AG04449 (cell line): Measurements from ENCODE around the gene SRP14.

Source experiments
- CTCF ChIA-PET: fragments of 350-600 bp; formaldehyde crosslinking; extraction: SDS; loops from one replicate; lab custom pipeline; 2021; ENCODE audit warnings: antibody characterized with exemption; lab: Yijun Ruan, JAX
- POLR2A ChIA-PET: fragments of 400-600, 350-600 bp; formaldehyde crosslinking; extraction: SDS; loops from one replicate; lab custom pipeline; 2020; ENCODE audit warnings: antibody characterized with exemption, inconsistent platforms; lab: Yijun Ruan, JAX
- DNase-seq: peaks from one replicate; pipeline ENCODE4 v3.0.0-alpha.2; 2010; ENCODE audit warnings: low read depth, low spot score
- H3K4me3 ChIP-seq: 2 replicates; pipeline ENCODE4 v1.5.1; 2011; ENCODE audit warnings: low read depth, mild to moderate bottlenecking, control low read depth, low read length
- TF ChIP-seq, protein P1 (sequence below): IDR thresholded peaks from one replicate; pipeline ENCODE4 v1.5.1; 2011; ENCODE audit warnings: mild to moderate bottlenecking, moderate library complexity, low read length, control low read depth, inconsistent platforms; ENCODE audit not compliant: insufficient read depth; ENCODE audit errors: missing control alignments

The SRP14 gene

DNA sequence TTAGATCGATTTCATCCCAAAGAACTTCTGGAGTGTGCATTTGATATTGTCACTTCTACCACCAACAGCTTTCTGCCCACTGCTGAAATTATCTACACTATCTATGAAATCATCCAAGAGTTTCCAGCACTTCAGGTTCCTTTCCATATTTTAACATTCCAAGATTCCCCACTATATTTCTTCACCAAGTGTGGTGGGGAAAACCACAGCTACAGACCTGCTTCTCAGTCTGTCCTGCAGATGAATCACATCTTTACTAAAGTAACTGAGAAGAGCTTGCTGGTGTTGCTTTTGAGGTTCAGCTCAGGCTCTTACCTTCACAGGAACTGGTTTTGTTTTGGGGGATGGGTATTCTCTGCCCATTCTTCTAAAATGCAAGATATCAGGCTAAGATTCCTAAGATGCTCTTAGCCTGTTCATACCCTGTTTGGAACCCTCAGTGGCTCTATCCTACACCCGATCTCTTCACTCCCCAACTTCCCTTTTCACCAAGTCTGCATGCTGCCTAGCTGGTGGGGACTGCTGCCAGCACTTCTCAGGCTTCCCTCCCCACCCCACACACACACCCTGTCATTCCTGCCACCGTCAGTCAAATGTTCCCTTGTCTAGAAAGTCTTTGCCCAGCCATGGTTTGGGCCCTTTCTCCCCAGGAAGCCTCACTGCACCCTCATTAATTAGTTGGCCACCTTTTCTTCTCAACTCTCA lies 30.8 kb downstream of the SRP14 start:
- H3K4me3 ChIP-seq: no peak overlapping the region
- POLR2A ChIA-PET: interaction anchor here (0.8 kb wide), 1 partner anchor 428 kb away, joined by 3 read pairs; no protein-coding TSS in a partner anchor
- no peak for DNase-seq
- CTCF ChIA-PET: interaction anchor here (1.0 to 2.0 kb wide), 6 partner anchors 8 to 221 kb away, joined by 3 to 5 read pairs (median 4); no protein-coding TSS in a partner anchor
- TF ChIP-seq, protein P1, sequence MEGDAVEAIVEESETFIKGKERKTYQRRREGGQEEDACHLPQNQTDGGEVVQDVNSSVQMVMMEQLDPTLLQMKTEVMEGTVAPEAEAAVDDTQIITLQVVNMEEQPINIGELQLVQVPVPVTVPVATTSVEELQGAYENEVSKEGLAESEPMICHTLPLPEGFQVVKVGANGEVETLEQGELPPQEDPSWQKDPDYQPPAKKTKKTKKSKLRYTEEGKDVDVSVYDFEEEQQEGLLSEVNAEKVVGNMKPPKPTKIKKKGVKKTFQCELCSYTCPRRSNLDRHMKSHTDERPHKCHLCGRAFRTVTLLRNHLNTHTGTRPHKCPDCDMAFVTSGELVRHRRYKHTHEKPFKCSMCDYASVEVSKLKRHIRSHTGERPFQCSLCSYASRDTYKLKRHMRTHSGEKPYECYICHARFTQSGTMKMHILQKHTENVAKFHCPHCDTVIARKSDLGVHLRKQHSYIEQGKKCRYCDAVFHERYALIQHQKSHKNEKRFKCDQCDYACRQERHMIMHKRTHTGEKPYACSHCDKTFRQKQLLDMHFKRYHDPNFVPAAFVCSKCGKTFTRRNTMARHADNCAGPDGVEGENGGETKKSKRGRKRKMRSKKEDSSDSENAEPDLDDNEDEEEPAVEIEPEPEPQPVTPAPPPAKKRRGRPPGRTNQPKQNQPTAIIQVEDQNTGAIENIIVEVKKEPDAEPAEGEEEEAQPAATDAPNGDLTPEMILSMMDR: no peak

DNA sequence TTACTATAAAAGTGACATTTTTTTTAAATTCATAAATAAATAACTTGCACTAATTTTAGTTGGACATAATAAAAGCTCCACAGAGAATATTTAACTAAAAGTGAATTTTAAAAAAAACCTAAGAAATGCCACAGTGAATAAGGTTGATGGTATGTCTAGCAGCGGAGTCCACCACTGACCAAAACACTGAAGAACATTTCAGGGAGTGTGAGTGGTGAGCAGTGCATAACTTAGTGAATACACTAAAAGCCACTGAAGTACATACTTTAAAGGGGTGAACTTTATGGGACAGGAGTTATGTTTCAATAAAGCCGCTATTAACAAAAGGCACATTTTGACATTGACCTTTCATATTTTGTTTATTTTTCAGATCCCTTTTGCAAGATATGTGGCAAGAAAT lies 32.3 kb downstream of the SRP14 start:
- peak; percentile 58 for DNase-seq
- TF ChIP-seq, protein P1: no peak
- ChIA-PET POLR2A (no interaction called here), CTCF (interaction anchor here (0.9 to 2.0 kb wide), 4 partner anchors 11 to 221 kb away, joined by 3 to 5 read pairs (median 4); no protein-coding TSS in a partner anchor)
- no peak overlapping the region for H3K4me3 ChIP-seq

DNA sequence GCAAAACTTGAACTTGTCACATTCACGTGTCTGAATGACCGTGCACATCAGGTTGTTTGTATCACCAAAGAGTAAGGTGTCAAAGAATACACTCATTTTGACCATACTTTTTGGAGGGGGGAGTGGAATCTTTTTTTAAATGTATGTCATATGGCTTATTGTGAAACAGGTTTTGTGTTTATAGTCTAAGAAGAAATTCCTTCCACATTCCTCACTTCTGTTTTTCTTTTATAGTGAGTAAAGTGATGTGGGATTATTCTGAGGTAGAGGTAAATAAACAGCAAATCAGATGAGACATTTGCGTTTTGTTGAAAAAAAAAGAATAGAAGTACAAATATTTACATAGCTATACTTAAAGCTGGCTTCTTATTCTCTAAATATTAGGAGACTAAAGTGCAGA lies 33.0 kb downstream of the SRP14 start:
- ChIA-PET POLR2A (no interaction called here), CTCF (interaction anchor here (0.9 to 1.8 kb wide), 2 partner anchors 10 to 220 kb away, joined by 3 to 5 read pairs; no protein-coding TSS in a partner anchor)
- DNase-seq: no peak
- TF ChIP-seq, protein P1: no peak
- H3K4me3 ChIP-seq: no peak overlapping the region

DNA sequence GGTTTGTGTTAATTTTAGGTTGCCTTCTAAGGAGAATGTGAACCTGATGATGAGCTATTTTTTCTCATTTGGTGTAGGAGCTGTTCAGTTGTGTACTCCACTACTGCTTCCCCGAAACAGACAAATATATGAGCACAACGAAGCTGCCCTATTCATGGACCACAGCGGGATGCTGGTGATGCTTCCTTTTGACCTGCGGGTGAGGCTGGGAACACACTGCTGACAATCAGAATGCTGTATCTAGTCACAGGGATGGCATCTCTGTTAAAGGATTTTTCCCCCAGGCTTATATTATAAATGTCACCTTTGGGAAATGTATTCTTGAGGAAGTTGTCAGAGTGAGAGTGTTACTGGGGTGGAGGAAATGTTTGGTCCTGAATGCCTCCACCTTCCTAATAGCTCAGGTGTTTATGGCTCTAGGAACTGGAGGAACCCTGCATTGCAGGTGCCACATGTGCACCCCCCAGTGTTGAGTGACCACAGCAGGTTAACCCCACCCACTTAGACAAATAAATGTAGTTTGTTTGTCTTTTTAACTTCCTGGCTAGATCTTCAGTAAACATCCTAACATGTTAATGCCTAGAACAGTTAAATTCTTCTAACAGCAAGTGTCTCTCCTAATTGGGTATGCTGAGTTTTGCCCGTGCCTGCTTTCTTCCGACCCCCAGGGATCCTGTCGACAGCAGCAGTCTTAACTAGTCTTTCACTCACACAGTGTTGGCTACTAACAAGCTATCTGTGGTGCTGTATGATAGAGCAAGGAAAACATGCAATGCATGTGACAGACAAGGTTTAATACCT lies 35.7 kb downstream of the SRP14 start:
- ChIA-PET POLR2A (no interaction called here), CTCF (interaction anchor here (0.8 to 1.1 kb wide), 3 partner anchors 27 to 218 kb away, joined by 3 to 4 read pairs (median 3); no protein-coding TSS in a partner anchor)
- TF ChIP-seq, protein P1: no peak
- no peak overlapping the region for H3K4me3 ChIP-seq
- no peak for DNase-seq

DNA sequence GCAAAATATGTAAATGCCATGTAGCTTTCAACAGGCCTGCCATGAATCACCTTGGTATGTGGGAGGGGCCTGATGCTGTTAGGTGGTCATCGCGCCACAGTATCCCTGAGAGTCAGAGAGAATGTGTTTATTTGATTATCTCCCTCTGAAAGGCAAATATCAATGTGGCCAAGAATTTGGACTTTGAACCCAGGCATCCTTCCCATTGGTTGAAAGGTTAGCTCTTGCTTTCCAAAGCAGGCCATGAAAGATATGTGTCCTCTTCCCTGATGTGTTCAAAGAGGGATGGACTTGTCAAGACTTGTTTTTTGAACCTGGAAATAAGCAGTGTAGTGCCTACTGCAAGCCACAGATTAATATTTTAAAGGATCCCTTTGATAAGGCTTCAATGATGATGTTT lies 36.7 kb downstream of the SRP14 start:
- no peak for DNase-seq
- ChIA-PET POLR2A (no interaction called here), CTCF (interaction anchor here (1.0 to 1.1 kb wide), 3 partner anchors 9 to 217 kb away, joined by 3 read pairs; no protein-coding TSS in a partner anchor)
- TF ChIP-seq, protein P1: no peak
- no peak overlapping the region for H3K4me3 ChIP-seq

DNA sequence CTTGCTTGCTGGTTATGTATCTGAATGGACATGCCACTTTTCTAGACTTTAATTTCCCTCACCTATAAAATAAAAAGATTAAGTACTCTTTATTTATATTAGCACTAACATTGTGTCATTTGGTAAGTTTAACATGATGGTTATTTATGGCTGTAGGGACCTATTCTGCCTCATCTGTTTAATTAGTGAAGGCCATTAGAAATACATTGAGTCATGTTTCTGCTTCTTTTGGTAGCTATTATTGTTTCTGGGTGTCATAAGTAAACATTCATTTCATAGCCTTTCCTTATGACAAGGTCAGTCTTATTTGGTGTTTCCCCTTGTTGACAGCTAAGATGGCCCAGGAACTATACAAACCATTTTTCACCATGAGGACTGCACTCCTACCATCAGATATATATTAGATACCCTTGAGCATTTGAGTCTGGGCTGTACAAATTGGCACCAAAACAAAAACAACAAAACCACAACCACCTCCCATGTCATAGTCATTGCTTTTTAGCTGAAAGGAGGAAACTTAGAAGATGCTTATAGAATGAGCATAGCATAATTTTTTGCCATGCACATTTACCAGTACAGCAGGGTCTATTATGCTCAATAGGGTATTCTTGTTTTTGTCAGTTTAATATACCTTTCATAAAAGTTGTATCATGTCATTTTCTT lies 39.3 kb downstream of the SRP14 start:
- DNase-seq: no peak
- ChIA-PET CTCF (no interaction called here), POLR2A (no interaction called here)
- H3K4me3 ChIP-seq: no peak overlapping the region
- TF ChIP-seq, protein P1: no peak
